Liver (tissue), 9 donors: ENCODE results near the gene TPR. TPM values are rescaled to one million over a fixed set of nuclear protein-coding genes. Genes with fewer than 3 reads are reported as not detected.
A peak's percentile ranks its signal among the peaks of the same experiment; 100 is the strongest.

Experiments used
- DNase-seq: peaks from one replicate; pipeline ENCODE4 v3.0.0-alpha.2; 2017; ENCODE audit warnings: low spot score
- H3K27ac ChIP-seq, 2 donors: one replicate each; pipeline ENCODE4 v1.7.0; 2013; ENCODE audit warnings: inconsistent platforms in 2 of 2, low read length in 2 of 2, control low read depth in 1 of 2, low read depth in 1 of 2, mild to moderate bottlenecking in 1 of 2
- H3K27me3 ChIP-seq, 4 donors: one replicate each; pipeline versions ENCODE4 v1.6.1 to v1.7.0; 2013; ENCODE audit warnings: low read length in 3 of 4, inconsistent platforms in 1 of 4, mild to moderate bottlenecking in 1 of 4, moderate library complexity in 1 of 4; ENCODE audit not compliant: control insufficient read depth in 4 of 4, insufficient read depth in 4 of 4
- H3K36me3 ChIP-seq, 4 donors: one replicate each; pipeline versions ENCODE4 v1.6.1 to v1.7.0; 2013; ENCODE audit warnings: low read length in 3 of 4, mild to moderate bottlenecking in 3 of 4, low read depth in 1 of 4, moderate library complexity in 1 of 4; ENCODE audit not compliant: control insufficient read depth in 4 of 4, insufficient read depth in 3 of 4
- H3K4me1 ChIP-seq, 4 donors: one replicate each; pipeline versions ENCODE4 v1.6.1 to v1.7.0; 2013; ENCODE audit warnings: low read length in 3 of 4, mild to moderate bottlenecking in 3 of 4, moderate library complexity in 1 of 4; ENCODE audit not compliant: control insufficient read depth in 4 of 4, insufficient read depth in 4 of 4
- H3K4me3 ChIP-seq, 3 donors: one replicate each; pipeline versions ENCODE4 v1.6.1 to v1.7.0; 2013; ENCODE audit warnings: low read length in 3 of 3, control low read depth in 1 of 3, low read depth in 1 of 3, mild to moderate bottlenecking in 1 of 3
- H3K9ac ChIP-seq, 2 donors: one replicate each; pipeline ENCODE4 v1.7.0; 2013; ENCODE audit warnings: low read length in 2 of 2, mild to moderate bottlenecking in 2 of 2, moderate library complexity in 2 of 2, control low read depth in 1 of 2, low read depth in 1 of 2
- H3K9me3 ChIP-seq, 4 donors: one replicate each; pipeline versions ENCODE4 v1.6.1 to v1.7.0; 2013; ENCODE audit warnings: low read length in 3 of 4; ENCODE audit not compliant: control insufficient read depth in 4 of 4
- EGR1 ChIP-seq, 2 donors: IDR thresholded peaks; 2 replicates each; pipeline ENCODE4 v1.6.1; 2016 to 2018; ENCODE audit warnings: antibody characterized with exemption in 2 of 2, low read depth in 2 of 2
- FOXA1 ChIP-seq: IDR thresholded peaks from 2 replicates; pipeline ENCODE4 v1.6.1; 2016; ENCODE audit warnings: antibody characterized with exemption
- FOXA2 ChIP-seq: IDR thresholded peaks from 2 replicates; pipeline ENCODE4 v1.6.1; 2016; ENCODE audit warnings: antibody characterized with exemption
- GABPA ChIP-seq, 2 donors: IDR thresholded peaks in 1 of 2; conservative IDR thresholded peaks in 1 of 2; 2 replicates each; pipeline ENCODE4 v1.6.1; 2016; ENCODE audit warnings: antibody characterized with exemption in 2 of 2, mild to moderate bottlenecking in 1 of 2, moderate library complexity in 1 of 2
- HNF4A ChIP-seq, 2 donors: conservative IDR thresholded peaks; 2 replicates each; pipeline ENCODE4 v1.6.1; 2016; ENCODE audit warnings: antibody characterized with exemption in 2 of 2, mild to moderate bottlenecking in 2 of 2
- HNF4G ChIP-seq: IDR thresholded peaks from 2 replicates; pipeline ENCODE4 v1.6.1; 2016; ENCODE audit warnings: antibody characterized with exemption
- JUND ChIP-seq, 2 donors: IDR thresholded peaks; 2 replicates each; pipeline ENCODE4 v1.6.1; 2016; ENCODE audit warnings: antibody characterized with exemption in 2 of 2
- NR2F2 ChIP-seq: IDR thresholded peaks from 2 replicates; pipeline ENCODE4 v1.6.1; 2016; ENCODE audit warnings: antibody characterized with exemption
- RAD21 ChIP-seq, 2 donors: IDR thresholded peaks; 2 replicates each; pipeline ENCODE4 v1.6.1; 2016; ENCODE audit warnings: antibody characterized with exemption in 2 of 2, mild to moderate bottlenecking in 2 of 2
- RXRA ChIP-seq, 2 donors: IDR thresholded peaks; 2 replicates each; pipeline ENCODE4 v1.6.1; 2017 to 2018; ENCODE audit warnings: antibody characterized with exemption in 2 of 2, mild to moderate bottlenecking in 1 of 2
- SP1 ChIP-seq: IDR thresholded peaks from 2 replicates; pipeline ENCODE4 v1.6.1; 2018; ENCODE audit warnings: antibody characterized with exemption, mild to moderate bottlenecking
- TAF1 ChIP-seq: conservative IDR thresholded peaks from 2 replicates; pipeline ENCODE4 v1.6.1; 2016; ENCODE audit warnings: antibody characterized with exemption, mild to moderate bottlenecking
- YY1 ChIP-seq: IDR thresholded peaks from 2 replicates; pipeline ENCODE4 v1.6.1; 2016; ENCODE audit warnings: antibody characterized with exemption, mild to moderate bottlenecking
- WGBS: extraction: QIAGEN DNeasy Blood & Tissue Kit; methylation state at CpG from one replicate; pipeline ENCODE4 v1.1.7; 2013; 5-methylcytosine and 5-hydroxymethylcytosine counted together
- polyA plus RNA-seq, 2 donors: library from polyadenylated mRNA; stranded (reverse) in 1 of 2; unstranded in 1 of 2; fragments of 200-250 nt in 1 of 2; fragments of >200 nt in 1 of 2; fragmentation: Nextera tagmentation in 1 of 2; extraction: Ambion mirVana in 1 of 2; gene quantifications; one replicate each; pipeline versions ENCODE4 v1.2.1 to v1.2.3, GENCODE V29; 2013 to 2015
- total RNA-seq, 2 donors: library from RNA; depleted of rRNA; stranded (reverse); fragments of >200 nt; gene quantifications; one replicate each; pipeline ENCODE4 v1.2.3, GENCODE V29; 2014
- TF ChIP-seq, protein P1 (sequence below): IDR thresholded peaks from 2 replicates; pipeline ENCODE4 v1.6.1; 2016; ENCODE audit warnings: antibody characterized with exemption
- TF ChIP-seq, protein P2 (sequence below): fragments of 150-350 bp; IDR thresholded peaks from 2 replicates; pipeline ENCODE4 v1.5.1; 2017; ENCODE audit warnings: improper control_type of control experiment, low read depth, low read length; ENCODE audit not compliant: missing input control
- TF ChIP-seq, protein P3 (sequence below): IDR thresholded peaks from 2 replicates; pipeline ENCODE4 v1.6.1; 2016; ENCODE audit warnings: antibody characterized with exemption
- TF ChIP-seq, protein P4 (sequence below): IDR thresholded peaks from 2 replicates; pipeline ENCODE4 v1.6.1; 2016; ENCODE audit warnings: antibody characterized with exemption
- TF ChIP-seq, protein P5 (sequence below): IDR thresholded peaks from 2 replicates; pipeline ENCODE4 v1.6.1; 2016; ENCODE audit warnings: antibody characterized with exemption, mild to moderate bottlenecking
- donor health status: healthy.
- donor health status: healthy.
- donor health status: healthy.
- donor health status: healthy.
- donor health status: healthy.

The TPR gene
- total and polyA plus RNA-seq, 4 donors = 8.1 to 45.1 (median 39.2) TPM

DNA sequence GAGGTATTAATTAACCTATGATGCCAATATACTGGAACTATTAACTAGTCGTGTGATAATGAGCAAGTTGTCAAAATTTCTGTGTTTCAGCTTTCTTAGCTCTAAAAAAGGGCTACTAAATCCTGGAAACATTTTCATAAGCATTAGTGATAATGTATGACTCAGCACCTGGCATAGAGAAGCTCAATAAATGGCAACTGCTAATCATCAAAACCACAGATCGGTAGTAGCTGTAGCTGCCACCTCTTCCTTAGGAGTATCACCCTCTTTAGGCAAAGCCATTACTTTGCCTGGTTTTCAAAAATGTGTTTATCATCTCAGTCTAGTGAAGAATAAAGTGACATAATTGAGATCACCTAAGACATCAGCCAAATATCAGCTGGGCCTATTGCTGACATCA lies 75.5 kb downstream of the TPR start:
- no peaks in the 10 kb centered on the region for H3K27me3 ChIP-seq
- 83% methylated on average over 2 of the region's 2 CpGs for WGBS
- H3K27ac ChIP-seq = no peak overlapping the region
- no peaks in the 10 kb centered on the region for H3K9me3 ChIP-seq
- peaks cover 0 to 5% (median 3%) of the 10 kb centered on the region in 4 donors for H3K36me3 ChIP-seq
- TF ChIP-seq YY1 = no peak
- no peak for TF ChIP-seq HNF4A (conservative IDR thresholded peaks at IDR 0.05)
- TF ChIP-seq, protein P1, sequence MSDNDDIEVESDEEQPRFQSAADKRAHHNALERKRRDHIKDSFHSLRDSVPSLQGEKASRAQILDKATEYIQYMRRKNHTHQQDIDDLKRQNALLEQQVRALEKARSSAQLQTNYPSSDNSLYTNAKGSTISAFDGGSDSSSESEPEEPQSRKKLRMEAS = no peak
- TF ChIP-seq, protein P2, sequence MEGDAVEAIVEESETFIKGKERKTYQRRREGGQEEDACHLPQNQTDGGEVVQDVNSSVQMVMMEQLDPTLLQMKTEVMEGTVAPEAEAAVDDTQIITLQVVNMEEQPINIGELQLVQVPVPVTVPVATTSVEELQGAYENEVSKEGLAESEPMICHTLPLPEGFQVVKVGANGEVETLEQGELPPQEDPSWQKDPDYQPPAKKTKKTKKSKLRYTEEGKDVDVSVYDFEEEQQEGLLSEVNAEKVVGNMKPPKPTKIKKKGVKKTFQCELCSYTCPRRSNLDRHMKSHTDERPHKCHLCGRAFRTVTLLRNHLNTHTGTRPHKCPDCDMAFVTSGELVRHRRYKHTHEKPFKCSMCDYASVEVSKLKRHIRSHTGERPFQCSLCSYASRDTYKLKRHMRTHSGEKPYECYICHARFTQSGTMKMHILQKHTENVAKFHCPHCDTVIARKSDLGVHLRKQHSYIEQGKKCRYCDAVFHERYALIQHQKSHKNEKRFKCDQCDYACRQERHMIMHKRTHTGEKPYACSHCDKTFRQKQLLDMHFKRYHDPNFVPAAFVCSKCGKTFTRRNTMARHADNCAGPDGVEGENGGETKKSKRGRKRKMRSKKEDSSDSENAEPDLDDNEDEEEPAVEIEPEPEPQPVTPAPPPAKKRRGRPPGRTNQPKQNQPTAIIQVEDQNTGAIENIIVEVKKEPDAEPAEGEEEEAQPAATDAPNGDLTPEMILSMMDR = no peak
- no peak for TF ChIP-seq NR2F2
- TF ChIP-seq RAD21 (IDR thresholded peaks at IDR 0.05) = no peak
- no peak for TF ChIP-seq RXRA (IDR thresholded peaks at IDR 0.05)
- TF ChIP-seq, protein P3, sequence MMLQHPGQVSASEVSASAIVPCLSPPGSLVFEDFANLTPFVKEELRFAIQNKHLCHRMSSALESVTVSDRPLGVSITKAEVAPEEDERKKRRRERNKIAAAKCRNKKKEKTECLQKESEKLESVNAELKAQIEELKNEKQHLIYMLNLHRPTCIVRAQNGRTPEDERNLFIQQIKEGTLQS = no peak
- TF ChIP-seq, protein P4, sequence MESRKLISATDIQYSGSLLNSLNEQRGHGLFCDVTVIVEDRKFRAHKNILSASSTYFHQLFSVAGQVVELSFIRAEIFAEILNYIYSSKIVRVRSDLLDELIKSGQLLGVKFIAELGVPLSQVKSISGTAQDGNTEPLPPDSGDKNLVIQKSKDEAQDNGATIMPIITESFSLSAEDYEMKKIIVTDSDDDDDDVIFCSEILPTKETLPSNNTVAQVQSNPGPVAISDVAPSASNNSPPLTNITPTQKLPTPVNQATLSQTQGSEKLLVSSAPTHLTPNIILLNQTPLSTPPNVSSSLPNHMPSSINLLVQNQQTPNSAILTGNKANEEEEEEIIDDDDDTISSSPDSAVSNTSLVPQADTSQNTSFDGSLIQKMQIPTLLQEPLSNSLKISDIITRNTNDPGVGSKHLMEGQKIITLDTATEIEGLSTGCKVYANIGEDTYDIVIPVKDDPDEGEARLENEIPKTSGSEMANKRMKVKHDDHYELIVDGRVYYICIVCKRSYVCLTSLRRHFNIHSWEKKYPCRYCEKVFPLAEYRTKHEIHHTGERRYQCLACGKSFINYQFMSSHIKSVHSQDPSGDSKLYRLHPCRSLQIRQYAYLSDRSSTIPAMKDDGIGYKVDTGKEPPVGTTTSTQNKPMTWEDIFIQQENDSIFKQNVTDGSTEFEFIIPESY = no peak
- TF ChIP-seq JUND (IDR thresholded peaks at IDR 0.05) = no peak
- TF ChIP-seq GABPA (IDR thresholded peaks at IDR 0.05 in 1 of 2, conservative IDR thresholded peaks at IDR 0.05 in 1 of 2) = no peak
- no peak overlapping the region for H3K9ac ChIP-seq
- DNase-seq = no peak
- H3K4me3 ChIP-seq = no peak overlapping the region
- peaks cover 6 to 41% (median 24%) of the 10 kb centered on the region in 4 donors for H3K4me1 ChIP-seq

DNA sequence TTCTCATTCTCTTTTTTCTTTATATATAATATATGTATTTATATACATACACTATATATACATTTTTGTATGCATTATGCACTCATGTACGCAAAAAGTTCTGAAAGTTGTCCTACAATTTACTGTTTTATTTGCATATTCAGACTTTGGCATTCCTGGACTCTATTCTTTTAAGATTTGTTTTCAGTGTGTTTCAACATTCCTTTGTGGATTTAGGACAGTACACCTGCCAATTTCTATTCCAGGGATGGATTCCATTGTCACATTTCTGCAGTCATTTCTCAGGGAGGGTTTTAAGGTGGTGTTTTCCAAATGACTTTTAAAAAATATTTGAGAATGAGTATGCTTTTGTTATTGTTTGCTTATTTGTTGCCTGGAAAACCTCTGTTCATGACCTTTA lies 76.2 kb downstream of the TPR start:
- TF ChIP-seq FOXA2 = peak; percentile 68
- TF ChIP-seq SP1 = no peak
- no peak for TF ChIP-seq EGR1 (IDR thresholded peaks at IDR 0.05; ENCODE audit: low read depth in 2 of 2)
- TF ChIP-seq RXRA (IDR thresholded peaks at IDR 0.05) = peak in 1 of 2 donors; percentile 25
- TF ChIP-seq TAF1 = no peak
- TF ChIP-seq, protein P4 = no peak
- peak; percentile 69 for TF ChIP-seq FOXA1
- TF ChIP-seq, protein P5, sequence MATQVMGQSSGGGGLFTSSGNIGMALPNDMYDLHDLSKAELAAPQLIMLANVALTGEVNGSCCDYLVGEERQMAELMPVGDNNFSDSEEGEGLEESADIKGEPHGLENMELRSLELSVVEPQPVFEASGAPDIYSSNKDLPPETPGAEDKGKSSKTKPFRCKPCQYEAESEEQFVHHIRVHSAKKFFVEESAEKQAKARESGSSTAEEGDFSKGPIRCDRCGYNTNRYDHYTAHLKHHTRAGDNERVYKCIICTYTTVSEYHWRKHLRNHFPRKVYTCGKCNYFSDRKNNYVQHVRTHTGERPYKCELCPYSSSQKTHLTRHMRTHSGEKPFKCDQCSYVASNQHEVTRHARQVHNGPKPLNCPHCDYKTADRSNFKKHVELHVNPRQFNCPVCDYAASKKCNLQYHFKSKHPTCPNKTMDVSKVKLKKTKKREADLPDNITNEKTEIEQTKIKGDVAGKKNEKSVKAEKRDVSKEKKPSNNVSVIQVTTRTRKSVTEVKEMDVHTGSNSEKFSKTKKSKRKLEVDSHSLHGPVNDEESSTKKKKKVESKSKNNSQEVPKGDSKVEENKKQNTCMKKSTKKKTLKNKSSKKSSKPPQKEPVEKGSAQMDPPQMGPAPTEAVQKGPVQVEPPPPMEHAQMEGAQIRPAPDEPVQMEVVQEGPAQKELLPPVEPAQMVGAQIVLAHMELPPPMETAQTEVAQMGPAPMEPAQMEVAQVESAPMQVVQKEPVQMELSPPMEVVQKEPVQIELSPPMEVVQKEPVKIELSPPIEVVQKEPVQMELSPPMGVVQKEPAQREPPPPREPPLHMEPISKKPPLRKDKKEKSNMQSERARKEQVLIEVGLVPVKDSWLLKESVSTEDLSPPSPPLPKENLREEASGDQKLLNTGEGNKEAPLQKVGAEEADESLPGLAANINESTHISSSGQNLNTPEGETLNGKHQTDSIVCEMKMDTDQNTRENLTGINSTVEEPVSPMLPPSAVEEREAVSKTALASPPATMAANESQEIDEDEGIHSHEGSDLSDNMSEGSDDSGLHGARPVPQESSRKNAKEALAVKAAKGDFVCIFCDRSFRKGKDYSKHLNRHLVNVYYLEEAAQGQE = peak; percentile 61
- no peak for TF ChIP-seq JUND (IDR thresholded peaks at IDR 0.05)
- no peak for TF ChIP-seq HNF4G
- TF ChIP-seq YY1 = peak; percentile 69
- TF ChIP-seq, protein P2 = no peak
- TF ChIP-seq, protein P1 = peak; percentile 12
- TF ChIP-seq NR2F2 = no peak
- TF ChIP-seq, protein P3 = no peak
- TF ChIP-seq GABPA (IDR thresholded peaks at IDR 0.05 in 1 of 2, conservative IDR thresholded peaks at IDR 0.05 in 1 of 2) = no peak
- TF ChIP-seq HNF4A (conservative IDR thresholded peaks at IDR 0.05) = peak; percentile 64 to 72
- no peak for TF ChIP-seq RAD21 (IDR thresholded peaks at IDR 0.05)
- WGBS = 36% methylated on average over 1 of the region's 1 CpG
- no peak for DNase-seq
- Histone ChIP-seq H3K27ac (peak overlapping the region in 1 of 2 donors; percentile 12), H3K36me3 (peaks cover 0 to 2% (median 0%) of the 10 kb centered on the region in 4 donors), H3K9ac (no peak overlapping the region), H3K9me3 (no peaks in the 10 kb centered on the region), H3K4me3 (peak overlapping the region in 1 of 3 donors; percentile 13), H3K27me3 (no peaks in the 10 kb centered on the region), H3K4me1 (peaks cover 10 to 41% (median 24%) of the 10 kb centered on the region in 4 donors)
